HFF-Myc (cell line): ENCODE results near the gene ARHGAP42.
A peak's percentile ranks its signal among the peaks of the same experiment; 100 is the strongest.

Experiments
- DNase-seq: peaks from one replicate; pipeline ENCODE4 v3.0.0-alpha.2; 2011; ENCODE audit warnings: low read depth; ENCODE audit errors: extremely low read depth
- H3K4me3 ChIP-seq: replicated peaks from 2 replicates; pipeline ENCODE4 v1.5.1; 2011; ENCODE audit warnings: low read depth, mild to moderate bottlenecking, control low read depth, low read length
- TF ChIP-seq, protein P1 (sequence below): IDR thresholded peaks from 2 replicates; pipeline ENCODE4 v1.5.1; 2012; ENCODE audit warnings: mild to moderate bottlenecking, low read depth, low read length, control low read depth; ENCODE audit errors: missing control alignments

The ARHGAP42 gene

DNA sequence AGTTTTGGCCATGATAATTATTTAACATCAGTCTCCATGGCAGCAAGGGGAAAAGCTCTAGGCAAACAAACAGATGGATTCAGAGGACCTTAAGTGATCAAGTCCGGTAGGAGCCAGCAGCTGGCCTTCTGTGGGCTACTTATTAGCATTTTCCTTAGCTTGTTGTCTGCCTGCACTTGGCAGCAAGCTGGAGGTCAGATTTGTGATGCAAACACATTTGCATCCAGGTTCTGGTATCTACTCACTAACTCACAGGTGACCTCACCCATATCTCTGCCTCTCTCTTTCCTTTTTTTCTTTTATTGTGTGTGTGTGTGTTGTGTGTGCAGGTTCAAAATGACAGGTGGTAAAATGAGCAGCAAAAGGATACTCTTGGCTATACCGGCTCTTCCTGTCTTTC lies 32.3 kb downstream of the ARHGAP42 start:
- no peak for DNase-seq
- TF ChIP-seq, protein P1, sequence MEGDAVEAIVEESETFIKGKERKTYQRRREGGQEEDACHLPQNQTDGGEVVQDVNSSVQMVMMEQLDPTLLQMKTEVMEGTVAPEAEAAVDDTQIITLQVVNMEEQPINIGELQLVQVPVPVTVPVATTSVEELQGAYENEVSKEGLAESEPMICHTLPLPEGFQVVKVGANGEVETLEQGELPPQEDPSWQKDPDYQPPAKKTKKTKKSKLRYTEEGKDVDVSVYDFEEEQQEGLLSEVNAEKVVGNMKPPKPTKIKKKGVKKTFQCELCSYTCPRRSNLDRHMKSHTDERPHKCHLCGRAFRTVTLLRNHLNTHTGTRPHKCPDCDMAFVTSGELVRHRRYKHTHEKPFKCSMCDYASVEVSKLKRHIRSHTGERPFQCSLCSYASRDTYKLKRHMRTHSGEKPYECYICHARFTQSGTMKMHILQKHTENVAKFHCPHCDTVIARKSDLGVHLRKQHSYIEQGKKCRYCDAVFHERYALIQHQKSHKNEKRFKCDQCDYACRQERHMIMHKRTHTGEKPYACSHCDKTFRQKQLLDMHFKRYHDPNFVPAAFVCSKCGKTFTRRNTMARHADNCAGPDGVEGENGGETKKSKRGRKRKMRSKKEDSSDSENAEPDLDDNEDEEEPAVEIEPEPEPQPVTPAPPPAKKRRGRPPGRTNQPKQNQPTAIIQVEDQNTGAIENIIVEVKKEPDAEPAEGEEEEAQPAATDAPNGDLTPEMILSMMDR: no peak
- no peak overlapping the region for H3K4me3 ChIP-seq

GRCh38 chr11:100719809-100720221 lies 32.7 kb downstream of the ARHGAP42 start:
- peak; percentile 75 for DNase-seq
- TF ChIP-seq, protein P1: no peak
- no peak overlapping the region for H3K4me3 ChIP-seq

- TF ChIP-seq, protein P1: no peak
Observed at GRCh38 chr11:100726680-100727079, 39.6 kb downstream of the ARHGAP42 start.

GRCh38 chr11:100727410-100727809 lies 40.3 kb downstream of the ARHGAP42 start:
- DNase-seq: no peak

More at GRCh38 chr11:100726680-100727079, 39.6 kb downstream of the ARHGAP42 start:
- H3K4me3 ChIP-seq: no peak overlapping the region
- no peak for DNase-seq

GRCh38 chr11:100730266-100730665 lies 43.2 kb downstream of the ARHGAP42 start:
- H3K4me3 ChIP-seq: no peak overlapping the region
- no peak for DNase-seq
- TF ChIP-seq, protein P1: no peak

More at GRCh38 chr11:100727410-100727809, 40.3 kb downstream of the ARHGAP42 start:
- TF ChIP-seq, protein P1: no peak
- no peak overlapping the region for H3K4me3 ChIP-seq

GRCh38 chr11:100731471-100731870 lies 44.4 kb downstream of the ARHGAP42 start:
- DNase-seq: no peak
- no peak overlapping the region for H3K4me3 ChIP-seq
- TF ChIP-seq, protein P1: no peak

GRCh38 chr11:100732949-100733348 lies 45.9 kb downstream of the ARHGAP42 start:
- TF ChIP-seq, protein P1: no peak
- no peak for DNase-seq
- H3K4me3 ChIP-seq: no peak overlapping the region
